Mucosa of rectum (tissue), 2 donors: Measurements from ENCODE around the gene FBH1.
"Not testable (repeated sequence)": the region's sequence is repeated elsewhere in the genome, so short reads cannot be mapped to it uniquely, and the experiment has no call there.

Source experiments
- H3K27ac ChIP-seq, 2 donors: one replicate each; pipeline ENCODE4 v1.7.0; 2013; ENCODE audit warnings: inconsistent platforms in 2 of 2, low read depth in 2 of 2, low read length in 2 of 2
- H3K27me3 ChIP-seq, 2 donors: one replicate each; pipeline ENCODE4 v1.7.0; 2013; ENCODE audit warnings: low read length in 2 of 2; ENCODE audit not compliant: control insufficient read depth in 2 of 2, insufficient read depth in 2 of 2
- H3K36me3 ChIP-seq, 2 donors: one replicate each; pipeline ENCODE4 v1.7.0; 2013; ENCODE audit warnings: low read length in 2 of 2; ENCODE audit not compliant: control insufficient read depth in 2 of 2, insufficient read depth in 2 of 2
- H3K4me1 ChIP-seq, 2 donors: one replicate each; pipeline ENCODE4 v1.7.0; 2013; ENCODE audit warnings: low read length in 2 of 2, mild to moderate bottlenecking in 1 of 2; ENCODE audit not compliant: control insufficient read depth in 2 of 2, insufficient read depth in 2 of 2
- H3K4me3 ChIP-seq, 2 donors: one replicate each; pipeline ENCODE4 v1.7.0; 2013; ENCODE audit warnings: low read length in 2 of 2
- H3K9ac ChIP-seq, 2 donors: one replicate each; pipeline ENCODE4 v1.7.0; 2013; ENCODE audit warnings: low read length in 2 of 2, low read depth in 1 of 2, mild to moderate bottlenecking in 1 of 2
- H3K9me3 ChIP-seq, 2 donors: one replicate each; pipeline ENCODE4 v1.7.0; 2013; ENCODE audit warnings: low read length in 2 of 2; ENCODE audit not compliant: control insufficient read depth in 2 of 2
- donor health status: healthy.
- donor health status: Normal muscosa, but diverticular disease.

Gene FBH1

GRCh38 chr10:5876181-5876768, 13.8 kb upstream of the FBH1 start:
- no peak overlapping the region for H3K9ac ChIP-seq
- no peaks in the 10 kb centered on the region for H3K4me1 ChIP-seq
- no peaks in the 10 kb centered on the region for H3K9me3 ChIP-seq
- H3K27me3 ChIP-seq, result no peaks in the 10 kb centered on the region
- H3K36me3 ChIP-seq, result peaks cover 12 to 15% of the 10 kb centered on the region in 2 donors
- H3K4me3 ChIP-seq, result no peak overlapping the region
- no peak overlapping the region for H3K27ac ChIP-seq

GRCh38 chr10:5877041-5877440, 13.0 kb upstream of the FBH1 start:
- H3K4me3 ChIP-seq, H3K9me3 ChIP-seq, H3K27me3 ChIP-seq, H3K4me1 ChIP-seq, H3K27ac ChIP-seq, H3K9ac ChIP-seq: not testable (repeated sequence)
- H3K36me3 ChIP-seq, result peaks cover 12 to 15% of the 10 kb centered on the region in 2 donors

- Histone ChIP-seq H3K27me3 (no peaks in the 10 kb centered on the region), H3K27ac (no peak overlapping the region), H3K4me3 (no peak overlapping the region), H3K36me3 (peaks cover 17 to 32% of the 10 kb centered on the region in 2 donors), H3K4me1 (peaks cover 3 to 5% of the 10 kb centered on the region in 2 donors), H3K9ac (no peak overlapping the region), H3K9me3 (no peaks in the 10 kb centered on the region)
Observed at GRCh38 chr10:5882961-5883360, 7.1 kb upstream of the FBH1 start.

GRCh38 chr10:5885619-5886018, 4.4 kb upstream of the FBH1 start:
- peaks cover 11 to 26% of the 10 kb centered on the region in 2 donors for H3K36me3 ChIP-seq
- no peak overlapping the region for H3K27ac ChIP-seq
- H3K9me3 ChIP-seq, result no peaks in the 10 kb centered on the region
- H3K4me3 ChIP-seq, result no peak overlapping the region
- H3K9ac ChIP-seq, result no peak overlapping the region
- H3K27me3 ChIP-seq, result no peaks in the 10 kb centered on the region
- peaks cover 10 to 16% of the 10 kb centered on the region in 2 donors for H3K4me1 ChIP-seq

- Histone ChIP-seq H3K36me3 (peaks cover 11 to 26% of the 10 kb centered on the region in 2 donors), H3K9me3 (no peaks in the 10 kb centered on the region), H3K27ac (no peak overlapping the region), H3K4me3 (no peak overlapping the region), H3K4me1 (peaks cover 19 to 23% of the 10 kb centered on the region in 2 donors), H3K27me3 (no peaks in the 10 kb centered on the region), H3K9ac (no peak overlapping the region)
Observed at GRCh38 chr10:5887029-5887428, 3.0 kb upstream of the FBH1 start.

GRCh38 chr10:5887641-5888040, 2.4 kb upstream of the FBH1 start:
- H3K27ac ChIP-seq, result no peak overlapping the region
- H3K36me3 ChIP-seq, result peaks cover 11 to 24% of the 10 kb centered on the region in 2 donors
- no peaks in the 10 kb centered on the region for H3K9me3 ChIP-seq
- H3K4me1 ChIP-seq, result peaks cover 21 to 23% of the 10 kb centered on the region in 2 donors
- no peaks in the 10 kb centered on the region for H3K27me3 ChIP-seq
- H3K4me3 ChIP-seq, result peak overlapping the region in 1 of 2 donors; percentile 80
- no peak overlapping the region for H3K9ac ChIP-seq

- no peak overlapping the region for H3K27ac ChIP-seq
- peak overlapping the region; percentile 68 to 82 for H3K9ac ChIP-seq
- no peaks in the 10 kb centered on the region for H3K27me3 ChIP-seq
- H3K9me3 ChIP-seq, result no peaks in the 10 kb centered on the region
- H3K36me3 ChIP-seq, result peaks cover 7 to 18% of the 10 kb centered on the region in 2 donors
- peaks cover 19 to 21% of the 10 kb centered on the region in 2 donors for H3K4me1 ChIP-seq
- H3K4me3 ChIP-seq, result peak overlapping the region; percentile 80 to 83
Observed at GRCh38 chr10:5888351-5888750, 1.7 kb upstream of the FBH1 start.

- Histone ChIP-seq H3K27me3 (no peaks in the 10 kb centered on the region), H3K9ac (peak overlapping the region; percentile 68 to 82), H3K4me3 (peak overlapping the region; percentile 80 to 83), H3K27ac (peak overlapping the region; percentile 62 to 82), H3K9me3 (no peaks in the 10 kb centered on the region), H3K4me1 (peaks cover 19 to 21% of the 10 kb centered on the region in 2 donors), H3K36me3 (peaks cover 9 to 15% of the 10 kb centered on the region in 2 donors)
Observed at GRCh38 chr10:5888843-5889623, 1.0 kb upstream of the FBH1 start.

- Histone ChIP-seq H3K4me1 (peaks cover 19 to 21% of the 10 kb centered on the region in 2 donors), H3K9me3 (no peaks in the 10 kb centered on the region), H3K4me3 (peak overlapping the region; percentile 81 to 93), H3K27ac (peak overlapping the region; percentile 77 to 81), H3K36me3 (peaks cover 15 to 23% of the 10 kb centered on the region in 2 donors), H3K9ac (peak overlapping the region; percentile 80 to 92), H3K27me3 (no peaks in the 10 kb centered on the region)
Observed at GRCh38 chr10:5890452-5890915, 441 bp downstream of the FBH1 start.

- Histone ChIP-seq H3K27me3 (no peaks in the 10 kb centered on the region), H3K9me3 (no peaks in the 10 kb centered on the region), H3K27ac (peak overlapping the region; percentile 77 to 81), H3K4me1 (peaks cover 19 to 21% of the 10 kb centered on the region in 2 donors), H3K4me3 (peak overlapping the region; percentile 81 to 93), H3K9ac (peak overlapping the region; percentile 80 to 92), H3K36me3 (peaks cover 18 to 20% of the 10 kb centered on the region in 2 donors)
Observed at GRCh38 chr10:5891009-5891408, 966 bp downstream of the FBH1 start.
